Kidney capillary endothelial cell (primary cell): ENCODE data around the gene NCOA6.
"Not testable (repeated sequence)": the region's sequence is repeated elsewhere in the genome, so short reads cannot be mapped to it uniquely, and the experiment has no call there.

Experiments used
- DNase-seq: peaks from one replicate; pipeline ENCODE4 v3.0.0-alpha.2; 2018; ENCODE audit warnings: low spot score

Gene NCOA6

GRCh38 chr20:34829191-34829590, 3.7 kb upstream of the NCOA6 start:
- DNase-seq: no peak

- DNase-seq: peak; percentile 29
Observed at GRCh38 chr20:34824806-34825529, 483 bp downstream of the NCOA6 start.

- peak; percentile 11 for DNase-seq
Observed at GRCh38 chr20:34824452-34824805, 1.0 kb downstream of the NCOA6 start.

- no peak for DNase-seq
Observed at GRCh38 chr20:34824026-34824425, 1.4 kb downstream of the NCOA6 start.

- no peak for DNase-seq
Observed at GRCh38 chr20:34820805-34821578, 4.5 kb downstream of the NCOA6 start.

GRCh38 chr20:34817801-34818200, 7.7 kb downstream of the NCOA6 start:
- no peak for DNase-seq

GRCh38 chr20:34817072-34817471, 8.4 kb downstream of the NCOA6 start:
- DNase-seq: no peak

- no peak for DNase-seq
Observed at GRCh38 chr20:34815636-34816035, 9.8 kb downstream of the NCOA6 start.

GRCh38 chr20:34808583-34808982, 16.9 kb downstream of the NCOA6 start:
- DNase-seq: no peak

GRCh38 chr20:34807944-34808465, 17.4 kb downstream of the NCOA6 start:
- DNase-seq: not testable (repeated sequence)

- no peak for DNase-seq
Observed at GRCh38 chr20:34806255-34806654, 19.2 kb downstream of the NCOA6 start.

- no peak for DNase-seq
Observed at GRCh38 chr20:34798871-34799270, 26.6 kb downstream of the NCOA6 start.

- no peak for DNase-seq
Observed at GRCh38 chr20:34798328-34798727, 27.1 kb downstream of the NCOA6 start.

- DNase-seq: no peak
Observed at GRCh38 chr20:34797012-34797995, 28.1 kb downstream of the NCOA6 start.

- DNase-seq: no peak
Observed at GRCh38 chr20:34794006-34794585, 31.4 kb downstream of the NCOA6 start.

GRCh38 chr20:34792687-34793363, 32.6 kb downstream of the NCOA6 start:
- no peak for DNase-seq

GRCh38 chr20:34791289-34792020, 34.0 kb downstream of the NCOA6 start:
- no peak for DNase-seq

- DNase-seq: no peak
Observed at GRCh38 chr20:34781220-34781619, 44.2 kb downstream of the NCOA6 start.

GRCh38 chr20:34780291-34780690, 45.2 kb downstream of the NCOA6 start:
- not testable (repeated sequence) for DNase-seq

GRCh38 chr20:34776177-34776576, 49.3 kb downstream of the NCOA6 start:
- no peak for DNase-seq
